A549 (cell line): ENCODE results near the gene ARHGAP5. TPM values are rescaled to one million over a fixed set of nuclear protein-coding genes. Genes with fewer than 3 reads are reported as not detected.

Experiments
- ATAC-seq, 2 experiments: fragments of 200-7000 bp in 1 of 2; fragments of >200 bp in 1 of 2; cut with Nextera tagmentation in 1 of 2; cut with Tn5 transposase in 1 of 2; 3 replicates each; pipeline versions ENCODE4 v1.8.0 to v1.9.1; 2018 to 2020; ENCODE audit warnings: mild to moderate bottlenecking in 1 of 2, moderate library complexity in 1 of 2
- CTCF ChIA-PET: fragments of 300-600 bp; sonication (Branson Sonifier 250); formaldehyde crosslinking; extraction: SDS; loops from one replicate; lab custom pipeline; 2021; ENCODE audit warnings: antibody characterized with exemption, inconsistent platforms; lab: Yijun Ruan, JAX
- POLR2A ChIA-PET: fragments of 350-600 bp; formaldehyde crosslinking; extraction: SDS; loops from one replicate; lab custom pipeline; 2021; ENCODE audit warnings: antibody characterized with exemption, inconsistent platforms; lab: Yijun Ruan, JAX
- DNase-seq, 2 experiments: peaks; one replicate each; pipeline versions ENCODE4 v3.0.0 to v3.0.0-alpha.2; 2011 to 2016; ENCODE audit warnings: low read depth in 1 of 2, low spot score in 1 of 2
- FAIRE-seq: peaks from 2 replicates; lab custom pipeline; 2011; peaks lifted over from hg19 to GRCh38; lab: Jason Lieb, UNC
- H3K27ac ChIP-seq, 2 experiments: fragments of >200 bp; sonication (Bioruptor Twin); formaldehyde crosslinking; 3 replicates each; pipeline ENCODE4 v1.5.1; 2016 to 2017
- H3K4me1 ChIP-seq: fragments of >200 bp; sonication (Bioruptor Twin); formaldehyde crosslinking; 3 replicates; pipeline ENCODE4 v1.6.1; 2016
- H3K4me2 ChIP-seq: fragments of >200 bp; sonication (Bioruptor Twin); formaldehyde crosslinking; 3 replicates; pipeline ENCODE4 v1.6.1; 2016
- H3K4me3 ChIP-seq: fragments of >200 bp; sonication (Bioruptor Twin); formaldehyde crosslinking; 3 replicates; pipeline ENCODE4 v1.5.1; 2016
- H3K9me3 ChIP-seq: fragments of >200 bp; sonication (Bioruptor Twin); formaldehyde crosslinking; 3 replicates; pipeline ENCODE4 v1.6.1; 2016
- ATOH8 ChIP-seq: fragments of 250-450 bp; sonication (Bioruptor Pico); IDR thresholded peaks from 2 replicates; pipeline ENCODE4 v1.5.0; 2020; ENCODE audit warnings: low read depth, mild to moderate bottlenecking, moderate library complexity
- BCL3 ChIP-seq: fragments of >200 bp; sonication (Bioruptor Twin); formaldehyde crosslinking; IDR thresholded peaks from 3 replicates; pipeline ENCODE4 v1.6.1; 2016
- CBX8 ChIP-seq: fragments of 200-600 bp; sonication (generic); IDR thresholded peaks from 2 replicates; pipeline ENCODE4 v1.6.1; 2016
- CEBPB ChIP-seq, 2 experiments: fragments of >200 bp in 1 of 2; sonication (Bioruptor Twin) in 1 of 2; formaldehyde crosslinking in 1 of 2; IDR thresholded peaks; 2 replicates each; pipeline ENCODE4 v1.6.1; 2012 to 2016
- CHD2 ChIP-seq: fragments of 150-350 bp; IDR thresholded peaks from 2 replicates; pipeline ENCODE4 v1.6.1; 2014; ENCODE audit warnings: low read length; ENCODE audit not compliant: partially characterized antibody
- E2F6 ChIP-seq: IDR thresholded peaks from 2 replicates; pipeline ENCODE4 v1.6.1; 2012; ENCODE audit warnings: low read depth, borderline replicate concordance
- EHMT2 ChIP-seq: fragments of 200-600 bp; sonication (generic); IDR thresholded peaks from 2 replicates; pipeline ENCODE4 v1.6.1; 2016; ENCODE audit warnings: antibody characterized with exemption, low read depth, mild to moderate bottlenecking, moderate library complexity
- ELK1 ChIP-seq: fragments of 150-350 bp; IDR thresholded peaks from 2 replicates; pipeline ENCODE4 v1.6.1; 2014; ENCODE audit warnings: low read depth, mild to moderate bottlenecking, low read length
- ESRRA ChIP-seq: fragments of 150-350 bp; IDR thresholded peaks from 2 replicates; pipeline ENCODE4 v1.6.1; 2014; ENCODE audit warnings: mild to moderate bottlenecking, low read length, borderline replicate concordance
- FOSB ChIP-seq: fragments of 250-450 bp; sonication (Bioruptor Pico); IDR thresholded peaks from 2 replicates; pipeline ENCODE4 v1.5.0; 2020; ENCODE audit warnings: mild to moderate bottlenecking, moderate library complexity
- FOXS1 ChIP-seq: fragments of 250-450 bp; sonication (Bioruptor Pico); IDR thresholded peaks from 2 replicates; pipeline ENCODE4 v1.5.0; 2020; ENCODE audit warnings: mild to moderate bottlenecking, moderate library complexity
- HES2 ChIP-seq: fragments of >200 bp; sonication (Bioruptor Twin); formaldehyde crosslinking; IDR thresholded peaks from 2 replicates; pipeline ENCODE4 v1.6.1; 2016
- HEYL ChIP-seq: fragments of 250-450 bp; sonication (Bioruptor Pico); IDR thresholded peaks from 2 replicates; pipeline ENCODE4 v1.8.0; 2021; ENCODE audit warnings: mild to moderate bottlenecking, moderate library complexity
- HMGXB4 ChIP-seq: fragments of 250-450 bp; sonication (Bioruptor Pico); IDR thresholded peaks from 2 replicates; pipeline ENCODE4 v1.5.0; 2021; ENCODE audit warnings: mild to moderate bottlenecking, moderate library complexity, borderline replicate concordance
- KDM1A ChIP-seq: fragments of 200-600 bp; sonication (generic); IDR thresholded peaks from 2 replicates; pipeline ENCODE4 v1.6.1; 2016; ENCODE audit warnings: low read depth, mild to moderate bottlenecking
- KDM5A ChIP-seq: fragments of 200-600 bp; sonication (generic); IDR thresholded peaks from 2 replicates; pipeline ENCODE4 v1.6.1; 2016; ENCODE audit warnings: antibody characterized with exemption, mild to moderate bottlenecking
- MAZ ChIP-seq: fragments of 150-350 bp; IDR thresholded peaks from 2 replicates; pipeline ENCODE4 v1.6.1; 2014; ENCODE audit warnings: antibody characterized with exemption, low read depth, low read length, borderline replicate concordance
- NFE2L2 ChIP-seq: fragments of 150-350 bp; conservative IDR thresholded peaks from 2 replicates; pipeline ENCODE4 v1.6.1; 2014; ENCODE audit warnings: low read length
- RCOR1 ChIP-seq: fragments of 150-350 bp; IDR thresholded peaks from 2 replicates; pipeline ENCODE4 v1.6.1; 2014; ENCODE audit warnings: antibody characterized with exemption, low read length, low read depth
- RFX5 ChIP-seq: fragments of 450-650 bp; IDR thresholded peaks from 2 replicates; pipeline ENCODE4 v1.7.1; 2014; ENCODE audit warnings: antibody characterized with exemption, mild to moderate bottlenecking, moderate library complexity
- SREBF2 ChIP-seq: fragments of 450-650 bp; IDR thresholded peaks from 2 replicates; pipeline ENCODE4 v1.6.1; 2014; ENCODE audit warnings: mild to moderate bottlenecking, moderate library complexity
- TP53 ChIP-seq: fragments of 250-450 bp; sonication (Bioruptor Pico); IDR thresholded peaks from 2 replicates; pipeline ENCODE4 v1.5.0; 2021; ENCODE audit warnings: mild to moderate bottlenecking, moderate library complexity
- USF2 ChIP-seq: fragments of 450-650 bp; IDR thresholded peaks from 2 replicates; pipeline ENCODE4 v1.6.1; 2014; ENCODE audit warnings: antibody characterized with exemption
- WGBS: methylation state at CpG from one replicate; pipeline ENCODE4 v1.1.6; 2017; ENCODE audit errors: missing lambda C conversion rate; 5-methylcytosine and 5-hydroxymethylcytosine counted together
- polyA plus RNA-seq, 4 experiments: library from polyadenylated mRNA; depleted of rRNA in 3 of 4; stranded (reverse); fragments of >200 nt; fragmentation: RNase III in 1 of 4; extraction: RNeasy Plus Mini Kit Qiagen cat#74134 plus additional on column Dnase treatment in 1 of 4; gene quantifications; 2 replicates in 3 of 4; 3 replicates in 1 of 4; pipeline ENCODE4 v1.2.3, GENCODE V29; 2011 to 2017

Gene ARHGAP5
- polyA plus RNA-seq, 2 of the 4 experiments (the other 2 are of a cell fraction), result 33.6 to 66.1 TPM

- TF ChIP-seq RFX5, result no peak
- no peak for TF ChIP-seq RCOR1
- no peak for TF ChIP-seq HMGXB4 (CRISPR knock-in tag)
- no peak for TF ChIP-seq HEYL (CRISPR knock-in tag)
- TF ChIP-seq USF2, result no peak
- no peak for TF ChIP-seq BCL3
- TF ChIP-seq CHD2, result no peak
Observed at GRCh38 chr14:32033543-32033942, 43.6 kb upstream of the ARHGAP5 start (continued).

GRCh38 chr14:32038876-32039275, 38.2 kb upstream of the ARHGAP5 start:
- H3K4me2 ChIP-seq, result peak overlapping the region; percentile 35; the same call in 2 of the 3 replicates
- no peak for FAIRE-seq
- no peak for ATAC-seq
- TF ChIP-seq TP53 (CRISPR knock-in tag) (no peak), BCL3 (no peak), SREBF2 (no peak), CEBPB (IDR thresholded peaks at IDR 0.05) (no peak), NFE2L2 (no peak), ESRRA (no peak), HMGXB4 (CRISPR knock-in tag) (no peak), RCOR1 (no peak), ELK1 (no peak), E2F6 (no peak), HES2 (no peak), KDM1A (no peak), FOXS1 (CRISPR knock-in tag) (no peak), MAZ (no peak), FOSB (CRISPR knock-in tag) (no peak), USF2 (no peak), KDM5A (no peak), ATOH8 (CRISPR knock-in tag) (no peak), CBX8 (no peak), EHMT2 (no peak)
- ChIA-PET POLR2A (interaction anchor here (1.8 kb wide), 1 partner anchor 38 kb away, joined by 10 read pairs; the partner anchor contains the start of gene ARHGAP5), CTCF (interaction anchor here (1.3 kb wide), 1 partner anchor 21 kb away, joined by 3 read pairs; no protein-coding TSS in a partner anchor)
- no peak overlapping the region for H3K27ac ChIP-seq
- no peak for DNase-seq
- 0% methylated on average over 1 of the region's 1 CpG for WGBS
- H3K4me1 ChIP-seq, result peaks cover 19% of the 10 kb centered on the region; the same call in 2 of the 3 replicates
- no peaks in the 10 kb centered on the region for H3K9me3 ChIP-seq
- H3K4me3 ChIP-seq, result no peak overlapping the region
